Skin epidermis (tissue), 12 donors: ENCODE data around the gene C16orf78.
"Not testable (repeated sequence)": the region's sequence is repeated elsewhere in the genome, so short reads cannot be mapped to it uniquely, and the experiment has no call there.

Source experiments
- H3K27ac ChIP-seq, 21 experiments: fragments of 200-600 bp; sonication (generic) in 11 of 21; one replicate each; pipeline ENCODE4 v1.5.0; 2020; ENCODE audit warnings: mild to moderate bottlenecking in 3 of 21, inconsistent platforms in 2 of 21, moderate library complexity in 2 of 21
- H3K4me3 ChIP-seq, 7 experiments: fragments of 200-600 bp; sonication (generic) in 2 of 7; one replicate each; pipeline ENCODE4 v1.5.0; 2020; ENCODE audit warnings: inconsistent platforms in 2 of 7, mild to moderate bottlenecking in 2 of 7, moderate library complexity in 1 of 7

Gene C16orf78

DNA sequence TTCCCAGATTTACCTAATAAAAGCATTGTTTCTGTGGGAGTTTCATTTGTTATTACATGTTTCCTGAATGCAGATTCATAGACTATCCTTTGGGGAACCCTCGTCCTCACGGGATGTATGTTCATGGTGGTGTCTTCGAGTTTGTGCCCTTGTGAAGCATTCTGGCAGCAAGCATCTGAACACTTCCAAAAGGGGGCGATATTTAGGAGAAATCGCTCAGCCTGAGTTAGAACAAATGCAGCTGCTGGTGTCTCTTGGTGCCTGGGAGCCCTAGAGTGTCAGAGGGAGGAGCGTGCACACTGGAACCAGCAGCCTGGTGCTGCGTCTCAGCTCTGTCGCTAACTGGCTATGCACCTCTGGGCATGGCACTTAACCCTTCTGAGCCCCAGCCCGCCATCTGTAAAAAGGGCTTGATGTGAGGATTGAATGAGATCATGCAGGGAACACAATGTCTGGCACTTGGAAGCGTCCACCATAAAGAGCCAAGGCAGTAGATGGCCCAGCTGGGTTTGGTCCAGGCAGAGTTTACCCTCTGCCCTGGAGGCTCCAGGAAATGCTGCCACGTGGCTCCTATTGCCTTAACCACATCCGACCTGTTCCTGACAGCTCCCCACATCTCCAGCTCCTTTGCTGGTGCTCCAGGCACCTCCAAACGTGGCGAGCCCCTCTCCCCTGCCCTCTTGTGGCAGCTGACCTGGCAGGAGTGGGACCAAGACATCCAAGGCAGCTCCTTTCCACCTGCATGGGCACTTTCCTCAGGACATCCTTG, 25.0 kb upstream of the C16orf78 start:
- no peak overlapping the region for H3K27ac ChIP-seq
- H3K4me3 ChIP-seq = no peak overlapping the region

DNA sequence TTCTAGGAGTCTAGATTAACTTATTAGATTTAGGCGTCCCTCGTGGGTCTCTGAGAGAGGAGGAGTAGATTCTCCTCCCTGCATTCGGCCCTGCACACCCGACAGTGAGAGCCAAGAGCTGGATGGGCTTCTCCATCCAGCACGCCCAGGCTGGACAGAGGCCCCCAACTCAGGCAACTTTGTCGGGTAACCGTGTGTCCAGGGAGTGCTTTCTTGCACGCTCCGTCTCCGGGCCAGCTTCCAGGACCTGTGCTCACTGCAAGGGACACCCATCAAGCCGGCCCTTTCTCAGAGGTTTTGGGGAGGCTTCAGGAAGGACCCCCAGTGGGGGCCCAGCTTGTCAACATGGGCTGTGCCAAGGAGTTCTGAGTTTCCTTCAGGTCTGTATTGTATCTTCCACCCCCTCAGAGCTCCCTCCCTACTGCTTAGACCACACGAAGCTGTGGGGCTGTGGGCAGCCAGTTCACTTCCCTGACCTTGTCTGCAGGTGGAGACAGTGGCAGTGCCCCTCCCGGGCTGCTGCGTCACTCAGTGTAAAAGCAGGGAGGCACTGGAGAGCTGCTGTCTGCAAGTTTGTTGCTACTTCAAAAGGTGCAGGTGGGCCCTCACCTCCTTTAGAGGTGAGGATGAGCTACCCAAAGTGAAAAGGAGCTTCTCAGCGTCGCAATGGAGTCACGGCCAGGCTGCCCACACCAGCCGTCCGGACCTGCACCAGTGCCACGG, 24.0 kb upstream of the C16orf78 start:
- Histone ChIP-seq H3K4me3 (no peak overlapping the region), H3K27ac (no peak overlapping the region)

DNA sequence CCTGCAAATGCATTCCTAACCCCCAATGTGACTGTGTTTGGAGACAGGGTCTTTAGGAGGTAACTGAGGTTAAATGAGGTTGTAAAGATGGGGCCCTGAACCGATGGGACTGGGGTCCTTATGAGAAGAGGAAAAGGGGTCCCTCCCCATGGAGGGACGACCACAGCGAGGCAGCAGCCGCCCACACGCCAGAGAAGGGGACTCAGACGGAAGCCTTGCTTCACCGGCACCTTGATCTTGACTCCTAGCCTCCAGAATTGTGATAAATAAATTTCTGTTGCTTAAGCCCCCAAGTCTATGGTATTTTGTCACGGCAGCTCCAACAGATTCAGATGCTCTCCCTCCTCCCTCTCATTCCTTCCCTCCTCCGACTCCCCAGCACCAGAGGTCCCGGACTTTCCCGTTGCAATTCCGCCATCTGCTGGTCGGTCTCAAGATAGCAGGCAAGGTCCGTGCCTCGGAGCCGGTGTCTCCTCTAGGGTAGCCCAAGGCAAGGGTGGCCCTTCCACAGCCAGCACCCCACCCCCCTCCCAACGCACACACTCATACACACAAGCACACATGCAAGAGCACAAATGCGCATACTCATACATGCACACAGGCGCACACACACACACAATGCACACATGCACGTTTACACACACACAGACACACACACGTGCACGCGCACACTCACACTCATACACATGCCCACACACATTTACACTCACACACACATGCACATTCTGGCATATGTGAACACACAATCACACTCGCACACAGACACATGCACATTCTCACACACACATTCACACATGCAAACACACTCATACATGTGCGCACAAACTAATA, 23.1 kb upstream of the C16orf78 start:
- H3K27ac ChIP-seq = no peak overlapping the region
- H3K4me3 ChIP-seq = no peak overlapping the region

DNA sequence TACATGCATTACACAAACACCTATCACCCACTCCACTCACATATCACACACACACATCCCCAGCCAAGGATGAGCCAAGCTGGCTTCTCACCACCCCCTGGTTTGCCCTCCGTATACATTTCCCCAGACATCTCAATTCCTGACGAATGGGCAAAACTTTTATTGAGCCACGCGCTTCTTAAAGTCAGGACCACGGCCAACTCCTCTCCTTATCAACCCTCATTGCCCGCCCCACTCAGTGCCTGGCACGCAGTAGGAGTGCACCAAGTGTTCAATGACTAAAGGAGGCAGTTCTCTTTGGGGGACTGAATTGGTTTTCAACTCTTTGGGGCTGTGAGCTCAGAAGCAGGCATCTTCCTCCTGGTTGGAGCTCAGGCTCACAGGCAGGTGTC, 22.5 kb upstream of the C16orf78 start:
- no peak overlapping the region for H3K4me3 ChIP-seq
- no peak overlapping the region for H3K27ac ChIP-seq

DNA sequence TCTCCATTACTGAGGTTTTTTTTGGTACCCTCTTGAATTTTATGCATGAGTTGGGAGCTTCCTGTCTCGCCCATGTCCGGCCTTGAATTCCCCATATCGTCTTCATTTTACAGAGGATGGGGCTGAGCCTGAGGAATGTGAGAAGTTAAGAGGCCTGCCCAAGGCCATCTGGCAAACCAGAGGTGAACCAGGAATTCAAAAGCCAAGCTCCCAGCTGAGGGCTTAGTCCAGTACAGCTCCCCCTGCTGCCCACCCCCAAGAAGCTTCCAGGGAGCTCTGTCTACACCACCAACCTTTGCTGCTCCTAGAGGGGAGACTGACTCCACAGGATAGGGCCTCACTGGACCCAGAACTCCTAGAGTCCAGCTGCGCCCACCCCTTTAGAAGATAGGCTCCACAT, 20.7 kb upstream of the C16orf78 start:
- Histone ChIP-seq H3K27ac (no peak overlapping the region), H3K4me3 (no peak overlapping the region)

DNA sequence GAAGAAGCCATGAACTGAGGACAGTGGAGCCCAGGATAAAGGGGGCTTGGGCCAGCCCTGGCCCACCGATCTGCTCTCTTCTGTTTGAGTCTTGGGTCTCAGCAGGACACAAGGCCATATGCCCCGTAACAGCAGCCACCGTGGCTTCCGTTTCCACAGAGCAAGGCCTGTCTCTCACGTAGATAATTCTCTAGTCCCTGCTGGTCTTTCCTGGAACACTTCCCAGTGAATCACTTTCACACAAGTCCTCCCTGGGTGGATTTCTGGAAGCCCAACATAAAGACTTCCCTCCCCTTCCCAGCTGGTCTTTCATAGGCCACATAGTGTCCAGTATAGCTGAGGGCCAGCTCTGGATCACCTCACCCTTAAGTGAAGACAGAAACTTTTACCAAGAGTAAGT, 19.9 kb upstream of the C16orf78 start:
- Histone ChIP-seq H3K27ac (no peak overlapping the region), H3K4me3 (no peak overlapping the region)

DNA sequence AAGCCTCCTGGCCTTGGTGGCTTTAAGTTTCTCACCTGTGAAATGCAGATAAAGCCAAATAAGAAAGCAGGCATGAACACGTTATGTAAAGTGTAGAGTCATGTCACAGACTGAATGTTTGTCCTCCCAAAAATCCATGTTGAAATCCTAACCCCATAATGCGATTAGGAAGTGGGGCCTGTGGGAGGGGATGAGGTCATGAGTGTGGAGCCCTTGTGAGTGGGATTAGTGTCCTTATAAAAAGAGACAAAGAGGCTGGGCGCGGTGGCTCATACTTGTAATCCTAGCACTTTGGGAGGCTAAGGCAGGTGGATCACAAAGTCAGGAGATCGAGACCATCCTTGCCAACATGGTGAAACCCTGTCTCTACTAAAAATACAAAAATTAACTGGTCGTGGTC, 19.5 kb upstream of the C16orf78 start:
- Histone ChIP-seq H3K27ac (no peak overlapping the region), H3K4me3 (no peak overlapping the region)

DNA sequence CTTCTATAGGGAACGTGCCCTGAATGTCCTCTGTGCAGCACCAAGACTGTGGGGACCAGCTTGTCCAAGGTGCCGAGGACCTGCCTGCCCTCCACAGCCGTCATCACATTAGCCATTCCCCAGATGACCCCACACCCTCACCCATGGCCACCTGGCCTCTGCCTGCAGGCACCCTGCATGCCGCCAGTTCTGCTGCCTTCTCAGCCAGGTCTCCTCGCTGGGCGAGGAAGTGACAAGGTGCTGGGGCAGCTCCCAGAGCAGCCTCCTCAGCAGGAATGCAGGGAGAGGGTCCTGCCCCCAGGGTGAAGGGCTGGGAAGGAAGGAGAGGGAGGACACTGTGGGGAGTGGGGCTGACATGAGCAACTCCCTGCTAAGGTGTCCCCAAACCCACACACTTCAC, 18.6 kb upstream of the C16orf78 start:
- no peak overlapping the region for H3K27ac ChIP-seq
- no peak overlapping the region for H3K4me3 ChIP-seq

DNA sequence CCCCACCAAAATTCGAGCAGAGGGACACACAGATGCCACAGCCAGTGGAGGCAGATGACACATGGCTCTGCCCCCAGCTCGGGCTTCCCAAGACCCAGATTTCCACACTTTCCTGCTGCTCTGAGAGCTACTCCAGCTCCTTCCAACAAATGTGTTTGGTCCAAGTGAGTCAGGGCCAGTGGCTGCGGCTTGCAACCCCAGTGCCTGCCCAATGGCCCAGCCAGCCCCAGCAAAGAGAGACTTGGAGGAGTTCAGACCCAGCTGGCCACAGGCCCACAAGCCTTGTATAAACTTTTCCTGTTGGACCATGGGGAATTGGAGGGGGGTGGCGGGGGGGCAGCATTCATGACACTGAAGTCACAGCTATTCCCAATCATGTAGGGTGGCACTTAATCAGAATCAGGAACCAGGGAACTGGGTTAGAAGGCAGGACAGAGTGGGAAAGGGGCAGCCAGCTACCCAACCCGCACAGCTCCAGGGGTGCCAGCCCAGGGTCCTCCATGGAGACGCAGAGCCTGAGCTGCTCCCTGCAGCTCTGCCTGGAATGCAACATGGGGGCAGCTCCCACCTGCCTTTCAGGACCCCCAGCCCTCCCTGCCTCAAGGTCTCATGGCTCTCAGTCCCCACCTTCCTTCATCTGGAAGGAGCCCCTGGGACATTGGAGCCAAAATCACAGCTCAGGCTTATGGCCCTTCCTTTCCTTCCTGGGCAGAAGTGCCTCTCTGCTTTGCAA, 17.5 kb upstream of the C16orf78 start:
- Histone ChIP-seq H3K27ac (no peak overlapping the region), H3K4me3 (no peak overlapping the region)

DNA sequence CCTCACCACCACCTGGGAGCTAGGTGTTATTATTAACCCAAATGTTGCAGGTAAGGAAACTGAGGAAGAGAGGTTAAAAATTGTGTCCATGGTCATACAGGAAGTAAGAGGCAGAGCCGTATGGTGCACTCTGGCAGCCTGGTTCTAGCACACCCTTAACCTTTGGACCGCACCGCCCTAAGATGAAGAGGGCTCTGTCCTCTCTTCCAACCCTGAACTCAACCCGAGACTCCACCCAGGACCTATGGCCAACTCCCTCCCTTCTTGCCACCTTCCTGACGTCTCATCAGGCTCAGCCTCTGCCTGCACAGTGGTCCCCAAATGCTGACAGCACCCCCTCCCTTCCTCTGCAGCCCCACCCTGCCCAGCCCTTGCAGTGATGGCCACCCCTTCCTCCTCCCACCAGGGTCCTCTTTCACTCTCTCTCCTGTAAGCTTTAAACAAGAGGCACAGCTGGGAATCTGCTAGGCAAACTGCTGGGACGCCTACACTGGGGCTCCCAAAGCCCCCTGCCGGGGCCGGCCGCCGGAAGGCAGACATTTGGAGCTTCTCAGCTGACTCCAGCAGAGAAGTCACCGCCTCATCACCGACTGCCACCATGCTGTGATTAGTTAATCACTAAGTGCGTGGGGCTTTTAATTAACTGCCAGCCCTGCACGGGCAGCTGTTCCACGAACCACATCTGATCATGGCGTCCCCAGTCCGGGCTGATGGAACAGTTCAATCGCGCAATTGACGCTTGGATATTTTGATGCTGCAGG, 16.7 kb upstream of the C16orf78 start:
- no peak overlapping the region for H3K27ac ChIP-seq
- H3K4me3 ChIP-seq = no peak overlapping the region

DNA sequence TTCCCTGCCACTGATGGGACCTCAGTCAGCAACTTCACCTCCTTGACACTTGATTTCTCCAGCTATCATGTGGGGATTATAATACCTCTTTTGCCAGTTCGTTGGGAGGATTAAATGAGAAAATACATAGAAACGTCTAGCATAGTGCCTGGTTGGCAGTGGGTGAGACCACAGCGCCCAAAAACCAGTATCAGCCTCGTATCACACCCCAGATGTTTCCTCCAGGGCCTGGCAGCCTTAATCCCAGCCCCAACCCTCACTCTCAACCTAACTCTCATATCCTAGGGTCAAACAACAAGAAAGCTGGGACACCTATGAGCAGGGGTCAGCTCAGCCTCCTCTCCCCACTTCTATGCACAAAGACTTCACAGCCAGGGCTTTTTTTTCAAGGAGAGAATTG, 14.0 kb upstream of the C16orf78 start:
- H3K4me3 ChIP-seq = no peak overlapping the region

DNA sequence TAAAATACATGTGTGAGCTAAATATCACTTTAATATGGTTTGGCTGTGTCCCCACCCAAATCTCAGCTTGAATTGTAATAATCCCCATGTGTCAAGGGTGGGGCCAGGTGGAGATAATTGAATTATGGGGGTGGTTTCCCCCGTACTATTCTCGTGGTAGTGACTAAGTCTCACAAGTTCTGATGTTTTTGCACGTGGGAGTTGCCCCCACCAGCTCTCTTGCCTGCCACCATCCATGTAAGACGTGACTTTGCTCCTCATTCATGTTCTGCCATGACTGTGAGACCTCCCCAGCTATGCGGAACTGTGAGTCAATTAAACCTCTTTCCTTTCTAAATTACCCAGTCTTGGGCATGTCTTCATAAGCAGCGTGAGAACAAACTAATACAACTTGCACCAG, 11.9 kb upstream of the C16orf78 start:
- H3K4me3 ChIP-seq, H3K27ac ChIP-seq: not testable (repeated sequence)

More for the DNA sequence above, 14.0 kb upstream of the C16orf78 start:
- no peak overlapping the region for H3K27ac ChIP-seq

DNA sequence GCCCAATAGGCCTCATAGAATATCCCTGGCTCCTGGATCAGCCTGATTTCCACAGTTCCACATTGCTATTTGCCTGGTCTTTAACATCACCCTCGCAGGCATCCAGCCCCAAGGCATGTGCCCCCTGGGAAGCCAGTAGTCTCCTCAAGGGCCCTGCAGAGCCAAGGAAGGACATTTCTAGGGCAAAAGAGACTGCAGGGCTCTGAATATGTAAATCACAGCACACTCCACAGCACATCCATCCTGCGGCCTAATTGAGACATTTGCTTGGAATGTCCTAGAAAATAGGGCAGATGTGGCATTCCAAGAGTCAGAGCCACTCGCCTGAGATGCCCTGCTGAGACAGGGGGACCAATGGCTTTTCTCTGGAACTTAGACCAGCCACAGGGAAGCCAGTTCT, 11.4 kb upstream of the C16orf78 start:
- Histone ChIP-seq H3K27ac (no peak overlapping the region), H3K4me3 (no peak overlapping the region)

DNA sequence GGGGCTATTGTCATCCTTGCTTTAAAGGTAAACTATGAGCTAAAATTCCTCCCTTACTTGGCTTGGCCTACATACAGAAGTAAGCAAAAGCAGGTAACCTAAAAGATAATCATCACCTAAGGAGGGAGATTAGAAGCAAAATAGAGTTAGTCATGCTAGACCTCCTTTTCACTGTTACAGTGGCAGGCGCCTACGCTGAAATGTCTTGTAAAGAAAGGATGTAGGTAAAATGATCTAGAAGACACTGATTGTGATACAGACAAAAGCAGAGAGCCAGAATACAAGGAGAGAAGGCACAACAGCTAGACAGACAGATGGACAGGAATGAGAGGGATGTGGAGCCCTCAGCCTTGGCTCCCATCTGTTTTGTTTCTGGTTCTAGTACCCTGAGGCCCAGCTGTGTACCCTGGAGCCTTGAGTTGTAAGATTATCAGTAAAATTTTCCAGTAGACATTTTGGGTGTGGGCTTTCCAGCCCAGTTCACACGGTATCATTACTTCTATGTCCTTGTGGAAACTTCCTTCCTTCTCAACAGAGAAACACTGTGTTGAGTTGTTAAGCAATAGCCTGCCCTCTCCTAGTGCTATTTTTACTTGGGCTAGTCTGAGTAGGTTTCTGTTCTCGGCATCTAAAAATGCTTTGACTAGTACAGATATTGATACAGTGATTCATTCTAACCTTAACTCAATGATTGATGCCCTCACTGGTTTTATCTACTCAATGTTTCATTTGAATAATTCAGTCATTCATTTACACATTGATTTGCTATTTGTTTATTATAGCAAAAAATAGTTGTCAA, 7.7 kb upstream of the C16orf78 start:
- Histone ChIP-seq H3K4me3 (no peak overlapping the region), H3K27ac (no peak overlapping the region)

DNA sequence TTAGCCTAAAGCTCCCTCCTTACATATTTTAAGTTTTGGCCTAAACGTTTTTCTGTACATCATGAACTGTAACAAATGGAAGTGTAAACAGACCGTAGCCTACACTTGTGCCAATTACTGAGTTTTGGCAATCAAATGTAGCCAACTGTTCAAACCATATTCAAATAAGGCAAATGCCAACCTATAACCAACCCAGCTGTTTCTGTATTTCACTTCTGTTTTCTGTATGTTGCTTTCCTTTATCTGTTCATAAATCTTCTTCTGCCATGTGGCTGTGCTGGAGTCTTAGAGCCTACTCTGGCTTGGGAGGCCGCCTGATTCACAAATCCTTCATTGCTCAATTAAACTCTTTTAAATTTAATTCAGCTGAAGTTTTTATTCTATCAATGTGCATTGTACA, 6.9 kb upstream of the C16orf78 start:
- no peak overlapping the region for H3K27ac ChIP-seq
- no peak overlapping the region for H3K4me3 ChIP-seq

DNA sequence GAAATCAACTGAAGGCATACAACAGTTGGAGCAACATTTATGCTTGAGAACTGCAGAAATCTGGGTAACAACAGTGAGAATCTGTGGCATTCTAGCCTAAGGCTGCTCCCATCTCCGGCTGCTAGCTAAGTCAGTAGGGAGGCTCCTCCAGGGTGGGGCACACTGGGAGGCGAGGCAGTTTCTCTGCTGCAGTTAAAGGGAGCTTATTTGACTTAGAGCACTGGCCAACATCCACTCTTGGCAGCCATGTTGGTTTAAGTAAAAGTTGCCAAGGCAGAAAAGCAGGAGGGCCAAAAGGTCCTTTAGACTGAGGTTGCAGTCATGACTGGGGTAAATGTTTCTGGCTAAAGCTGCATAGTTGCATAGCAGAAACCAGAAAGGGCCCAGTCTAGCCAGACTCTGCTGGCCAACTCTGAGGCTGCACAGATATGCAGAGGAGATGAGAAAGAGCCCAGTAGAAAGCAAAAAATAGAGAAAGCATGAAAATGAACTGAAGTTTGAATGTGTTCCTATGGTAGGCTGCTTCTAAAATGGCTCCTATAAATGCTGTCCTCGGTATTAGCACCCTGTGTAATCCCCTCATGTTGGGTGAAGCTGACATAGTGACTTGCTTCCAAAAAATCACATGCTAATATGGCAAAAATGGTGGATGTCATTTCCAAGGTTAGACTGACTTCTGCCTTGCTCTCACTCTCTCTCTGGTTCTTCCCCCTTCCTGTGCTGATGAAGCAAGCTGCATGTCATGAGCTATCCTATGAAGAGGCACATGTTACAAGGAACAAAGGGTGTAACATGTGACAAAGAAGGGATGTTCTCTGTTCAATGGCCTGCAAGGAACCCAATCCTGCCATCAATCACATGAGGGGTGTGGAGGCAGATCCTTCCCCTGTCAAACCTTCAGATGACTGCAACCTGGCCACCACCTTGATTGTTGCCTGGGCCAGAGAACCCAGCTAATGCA, 3.7 kb upstream of the C16orf78 start:
- no peak overlapping the region for H3K27ac ChIP-seq
- no peak overlapping the region for H3K4me3 ChIP-seq

DNA sequence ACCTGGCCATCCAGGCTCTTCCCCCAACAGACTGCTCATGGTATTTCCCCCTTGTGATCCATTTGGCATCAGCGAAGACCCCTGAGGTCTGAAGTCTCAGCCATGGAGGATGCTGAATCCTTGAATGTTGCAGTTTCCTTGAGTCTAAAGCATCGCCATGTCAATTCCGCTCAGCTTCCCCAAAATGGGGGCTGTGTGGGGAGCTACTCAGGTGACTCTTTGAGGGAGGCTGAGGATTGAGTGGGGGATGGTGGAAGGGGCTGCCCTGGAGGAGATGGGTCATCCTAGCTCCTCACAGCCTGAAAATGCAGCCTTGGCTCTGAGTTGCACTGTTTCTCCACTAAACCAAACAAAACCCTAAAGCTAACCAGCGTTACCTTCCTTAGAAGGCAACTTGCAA, 2.6 kb downstream of the C16orf78 start:
- H3K27ac ChIP-seq = no peak overlapping the region
- H3K4me3 ChIP-seq = no peak overlapping the region
